GM23248 (cell line): ENCODE measurements around the gene LMCD1.
A peak's percentile ranks its signal among the peaks of the same experiment; 100 is the strongest.

Source experiments
- EZH2 ChIP-seq: fragments of 200-600 bp; sonication (generic); IDR thresholded peaks from 2 replicates; pipeline ENCODE4 v1.6.1; 2018; ENCODE audit warnings: antibody characterized with exemption, mild to moderate bottlenecking; ENCODE audit not compliant: insufficient read depth, poor library complexity, severe bottlenecking
- EZH2phosphoT487 ChIP-seq: fragments of 200-600 bp; sonication (generic); IDR thresholded peaks from 2 replicates; pipeline ENCODE4 v1.6.1; 2018; ENCODE audit warnings: antibody characterized with exemption, moderate library complexity, mild to moderate bottlenecking, low read depth; ENCODE audit not compliant: insufficient read depth

DNA sequence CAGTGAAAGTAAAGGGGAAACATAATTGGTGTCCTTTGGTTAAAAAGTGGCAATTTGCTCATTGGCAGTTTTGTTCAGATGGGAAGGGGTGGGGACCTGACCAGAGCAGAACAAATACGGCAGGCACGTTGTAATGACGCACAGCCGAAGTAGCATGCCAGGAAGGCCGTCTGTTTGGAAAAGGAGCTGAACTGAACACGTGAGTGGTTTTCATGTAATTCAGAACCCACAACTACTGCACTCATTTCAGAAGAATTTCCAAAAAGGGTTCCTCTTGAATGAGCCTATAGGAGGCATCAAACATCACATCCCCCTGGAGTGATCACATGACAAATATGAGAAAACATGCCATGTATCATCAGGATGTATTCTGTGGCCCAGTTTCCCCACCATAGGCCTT lies 42.9 kb upstream of the LMCD1 start:
- 0 out of 2 replicates have a peak, but pooled peaks have one; percentile 9 for TF ChIP-seq EZH2phosphoT487
- no peak for TF ChIP-seq EZH2
